Retinal pigment epithelial cell (primary cell): ENCODE results near the gene RAB25.

ENCODE experiments used
- DNase-seq: peaks from one replicate; pipeline ENCODE4 v3.0.0-alpha.2; 2010; ENCODE audit warnings: low read depth
- H3K4me3 ChIP-seq: 2 replicates; pipeline ENCODE4 v1.5.1; 2011; ENCODE audit warnings: mild to moderate bottlenecking, low read length, control low read depth, moderate library complexity
- CTCF ChIP-seq: conservative IDR thresholded peaks from 2 replicates; pipeline ENCODE4 v1.5.1; 2011; ENCODE audit warnings: low read depth, low read length, control low read depth, inconsistent platforms

Gene RAB25

GRCh38 chr1:156080241-156080862 lies 19.4 kb downstream of the RAB25 start:
- H3K4me3 ChIP-seq, result peak overlapping the region; percentile 88

GRCh38 chr1:156080863-156081179 lies 19.9 kb downstream of the RAB25 start:
- peak overlapping the region; percentile 88 for H3K4me3 ChIP-seq
- no peak for TF ChIP-seq CTCF

More at GRCh38 chr1:156080241-156080862, 19.4 kb downstream of the RAB25 start:
- no peak for TF ChIP-seq CTCF
- DNase-seq, result no peak

GRCh38 chr1:156081180-156081916 lies 20.4 kb downstream of the RAB25 start:
- no peak for DNase-seq
- H3K4me3 ChIP-seq, result peak overlapping the region; percentile 88
- TF ChIP-seq CTCF, result no peak

More at GRCh38 chr1:156080863-156081179, 19.9 kb downstream of the RAB25 start:
- no peak for DNase-seq

GRCh38 chr1:156081917-156082308 lies 21.0 kb downstream of the RAB25 start:
- peak overlapping the region; percentile 88 for H3K4me3 ChIP-seq
- no peak for TF ChIP-seq CTCF
- no peak for DNase-seq

GRCh38 chr1:156082309-156083091 lies 21.5 kb downstream of the RAB25 start, which contains the start of gene MEX3A:
Gene MEX3A, minus strand, starts transcription at chr1:156082465. Its CDS starts 467 bp downstream, at chr1:156081998.
- TF ChIP-seq CTCF, result no peak
- H3K4me3 ChIP-seq, result peak within 1 kb of the TSS; percentile 88
- no peak for DNase-seq

- no peak for TF ChIP-seq CTCF
- H3K4me3 ChIP-seq, result peak overlapping the region; percentile 88
Measured at GRCh38 chr1:156083800-156084790, 23.1 kb downstream of the RAB25 start.

More at GRCh38 chr1:156083800-156084790, 23.1 kb downstream of the RAB25 start:
- no peak for DNase-seq
